HG03045 (cell line): ENCODE results near the gene CFAP251.
"Not testable (repeated sequence)": the region's sequence is repeated elsewhere in the genome, so short reads cannot be mapped to it uniquely, and the experiment has no call there.

Source experiments
- ATAC-seq: cut with Tn5 transposase; IDR thresholded peaks from one replicate; pipeline ENCODE4 v1.9.1; 2021; ENCODE audit warnings: mild to moderate bottlenecking, moderate library complexity; ENCODE audit not compliant: unreplicated experiment

Gene CFAP251

DNA sequence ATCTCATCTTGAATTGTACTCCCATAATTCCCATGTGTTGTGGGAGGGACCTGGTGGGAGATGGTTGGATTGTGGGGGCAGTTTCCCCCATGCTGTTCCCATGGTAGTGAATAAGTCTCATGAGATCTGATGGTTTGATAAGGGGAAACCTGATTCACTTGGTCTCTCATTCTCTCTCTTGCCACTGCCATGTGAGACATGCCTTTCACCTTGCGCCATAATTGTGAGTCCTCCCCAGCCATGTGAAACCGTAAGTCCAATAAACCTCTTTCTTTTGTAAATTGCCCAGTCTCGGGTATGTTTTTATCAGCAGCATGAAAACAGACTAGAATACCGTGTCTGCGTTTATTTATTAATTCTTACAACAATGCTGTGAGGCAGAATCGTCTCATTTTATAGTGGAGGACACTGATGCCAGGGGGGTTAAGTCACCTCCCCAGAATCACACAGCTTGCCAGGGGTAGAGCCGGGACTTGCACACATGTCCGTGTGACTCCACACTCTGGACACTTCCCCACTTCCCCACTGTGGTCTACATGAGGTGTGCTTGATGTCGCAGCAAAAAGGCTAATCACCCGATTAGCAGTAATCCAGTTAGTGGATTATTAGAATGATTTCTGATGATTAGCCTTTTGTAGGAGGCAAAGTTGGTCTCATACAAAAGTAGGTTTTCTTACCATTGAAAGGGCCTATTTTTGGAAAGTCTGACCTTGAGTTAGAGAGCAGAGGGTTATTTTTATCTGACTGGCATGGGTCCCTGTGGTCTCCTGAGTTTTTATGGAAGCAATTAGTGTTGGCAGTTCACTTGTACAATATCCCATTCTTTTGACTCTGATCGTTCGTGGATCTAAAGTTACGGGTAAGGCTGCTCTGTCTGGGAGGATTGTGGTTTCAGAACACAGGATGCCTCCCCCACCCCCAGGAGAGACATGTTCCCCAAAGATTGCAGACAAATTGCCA lies 55.9 kb downstream of the CFAP251 start:
- no peak for ATAC-seq

DNA sequence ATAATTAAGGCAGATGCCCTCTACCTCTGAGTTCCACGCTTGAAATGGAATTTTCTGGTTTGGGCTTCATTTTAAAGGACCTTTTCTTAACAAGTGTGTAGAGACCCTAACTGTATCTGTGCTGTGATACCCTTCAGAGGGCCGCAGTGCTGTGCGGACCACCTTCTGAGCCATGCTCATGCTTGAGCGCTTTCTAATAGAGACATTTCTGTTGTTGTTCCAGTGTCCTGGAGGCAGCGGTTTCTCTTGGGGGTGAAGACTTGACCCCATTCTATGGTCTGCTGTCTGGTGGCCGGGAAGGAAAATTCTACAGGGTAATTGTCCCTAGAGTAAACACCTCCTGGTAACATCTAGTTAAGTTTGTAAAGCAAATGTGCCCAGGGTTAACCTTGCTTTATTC lies 56.6 kb downstream of the CFAP251 start:
- no peak for ATAC-seq

DNA sequence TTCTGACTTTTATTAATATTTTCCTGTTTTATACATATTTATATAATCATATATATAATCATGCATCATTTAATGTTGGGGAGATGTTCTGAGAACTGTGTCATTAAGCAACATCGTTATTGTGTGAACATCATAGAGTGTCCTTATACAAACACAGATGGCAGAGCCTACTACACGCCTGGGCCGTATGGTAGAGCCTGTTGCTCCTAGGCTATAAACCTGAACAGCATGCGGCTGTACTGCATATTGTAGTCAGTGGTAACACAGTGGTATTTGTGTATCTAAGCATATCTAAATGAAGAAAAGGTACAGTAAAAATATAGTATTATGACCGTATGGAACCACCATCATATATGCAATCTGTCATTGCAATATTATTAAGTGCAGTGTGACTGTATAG lies 58.6 kb downstream of the CFAP251 start:
- ATAC-seq, result no peak

DNA sequence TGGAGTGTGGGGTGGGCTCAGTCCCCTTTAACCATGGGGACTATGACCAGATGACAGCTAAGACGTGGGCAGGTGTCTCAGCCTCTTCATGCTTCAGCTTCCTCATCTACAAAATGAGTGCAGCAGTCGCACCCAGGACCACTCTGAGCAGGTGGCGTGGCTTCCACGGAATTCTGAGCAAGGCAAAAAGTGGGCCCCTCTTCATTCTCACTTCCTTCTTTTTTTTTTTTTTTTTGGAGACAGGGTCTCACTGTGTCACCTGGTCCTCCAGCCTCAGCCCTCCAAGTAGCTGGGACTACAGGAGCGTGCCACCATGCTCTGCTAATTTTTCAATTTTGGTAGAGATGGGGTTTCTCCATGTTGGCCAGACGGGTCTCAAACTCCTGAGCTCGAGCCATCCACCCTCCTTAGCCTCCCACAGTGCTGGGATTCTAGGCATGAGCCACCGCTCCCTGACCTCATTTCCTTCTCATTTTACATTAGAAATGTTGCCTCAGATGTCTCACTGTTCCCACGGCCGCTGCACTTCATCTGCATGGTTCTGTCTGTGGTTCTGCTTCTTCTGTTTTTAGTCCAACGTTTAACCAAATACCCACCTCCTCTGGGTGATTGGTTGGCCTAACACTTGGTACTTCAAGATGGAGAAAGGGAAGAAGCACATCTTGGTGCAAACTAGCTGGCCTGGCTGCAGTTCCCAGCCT lies 61.9 kb downstream of the CFAP251 start:
- no peak for ATAC-seq

DNA sequence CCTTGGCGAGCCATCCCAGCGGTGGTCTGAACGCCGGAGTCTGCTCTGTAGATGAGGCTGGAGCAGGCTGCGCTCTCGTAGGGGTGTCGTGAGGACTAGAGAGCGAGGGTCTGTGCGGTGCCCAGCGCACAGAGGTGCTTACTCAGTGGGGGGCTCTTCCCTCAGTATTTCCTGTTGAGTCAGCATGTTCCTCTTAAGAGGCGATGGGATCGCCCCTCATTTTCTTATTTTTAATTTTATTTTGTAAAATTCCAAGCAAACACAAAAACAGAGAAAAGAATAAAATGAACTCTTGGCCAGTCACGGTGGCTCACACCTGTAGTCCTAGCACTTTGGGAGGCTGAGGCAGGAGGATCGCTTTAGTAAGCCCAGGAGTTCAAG lies 62.5 kb downstream of the CFAP251 start:
- ATAC-seq, result no peak

DNA sequence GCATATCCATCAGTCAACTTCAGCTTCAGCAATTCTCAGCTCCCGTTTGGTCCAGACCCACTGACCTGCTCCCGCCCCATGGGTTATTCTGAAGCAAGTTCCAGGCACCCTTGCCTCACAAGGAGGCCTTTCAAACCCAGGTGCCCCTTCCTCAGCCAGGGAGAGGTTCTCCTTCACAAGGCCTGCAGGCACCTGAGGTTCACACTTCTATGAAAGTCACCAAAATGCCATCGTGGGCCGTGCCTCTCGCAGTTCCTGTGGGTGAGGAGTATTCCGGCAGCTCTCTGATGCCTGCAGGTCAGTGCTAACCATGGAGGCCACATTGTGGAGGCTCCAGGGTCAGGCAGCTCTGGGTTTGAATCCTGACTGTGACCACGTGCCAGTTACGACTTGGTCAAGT lies 63.1 kb downstream of the CFAP251 start:
- no peak for ATAC-seq

DNA sequence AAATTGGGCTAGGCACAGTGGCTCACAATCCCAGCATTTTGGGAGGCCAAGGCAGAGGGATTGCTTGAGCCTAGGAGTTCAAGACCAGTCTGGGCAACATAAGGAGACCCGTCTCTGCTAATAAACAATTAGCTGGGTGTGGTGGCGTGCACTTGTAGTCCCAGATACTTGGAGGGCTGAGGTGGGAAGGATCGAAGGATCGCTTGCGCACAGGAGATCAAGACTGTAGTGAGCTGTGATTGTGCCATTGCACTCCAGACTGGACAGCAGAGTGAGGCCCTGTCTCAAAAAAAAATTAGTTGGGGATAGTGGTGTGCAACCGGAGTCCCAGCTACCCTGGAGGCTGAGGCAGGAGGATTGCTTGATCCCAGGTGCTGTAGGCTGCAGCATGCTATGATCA lies 64.6 kb downstream of the CFAP251 start:
- ATAC-seq, result no peak

DNA sequence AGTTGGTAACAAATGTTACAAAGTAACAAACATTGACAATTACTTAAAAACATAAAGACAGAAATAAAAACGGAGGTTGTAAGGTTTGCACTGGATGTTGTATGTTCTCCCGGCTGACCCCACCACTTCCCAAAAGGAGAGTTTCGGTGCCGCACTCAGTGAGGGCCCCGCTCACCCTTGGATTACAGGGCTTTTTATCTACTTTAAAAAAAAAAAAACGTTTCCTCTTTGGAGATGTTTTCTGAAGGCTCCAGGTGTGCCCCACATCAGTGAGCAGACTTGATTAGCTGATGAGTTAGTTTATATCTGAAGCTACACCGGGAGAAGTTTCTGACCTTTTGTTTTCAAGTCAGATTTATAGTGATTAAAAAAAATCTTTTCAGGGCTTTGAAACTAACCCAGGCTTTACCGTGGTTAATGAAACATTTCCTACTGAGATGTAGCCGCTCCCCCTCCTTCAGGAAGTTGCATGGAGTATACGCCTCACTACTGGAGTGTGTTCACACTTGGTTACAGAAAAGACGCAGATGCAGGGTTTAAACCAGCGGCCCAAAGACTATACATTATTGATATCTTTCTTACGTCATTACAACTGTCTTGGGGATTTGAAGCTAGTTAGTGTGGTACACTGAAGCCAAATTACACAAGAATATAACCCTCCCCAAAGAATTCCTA lies 65.3 kb downstream of the CFAP251 start:
- no peak for ATAC-seq

DNA sequence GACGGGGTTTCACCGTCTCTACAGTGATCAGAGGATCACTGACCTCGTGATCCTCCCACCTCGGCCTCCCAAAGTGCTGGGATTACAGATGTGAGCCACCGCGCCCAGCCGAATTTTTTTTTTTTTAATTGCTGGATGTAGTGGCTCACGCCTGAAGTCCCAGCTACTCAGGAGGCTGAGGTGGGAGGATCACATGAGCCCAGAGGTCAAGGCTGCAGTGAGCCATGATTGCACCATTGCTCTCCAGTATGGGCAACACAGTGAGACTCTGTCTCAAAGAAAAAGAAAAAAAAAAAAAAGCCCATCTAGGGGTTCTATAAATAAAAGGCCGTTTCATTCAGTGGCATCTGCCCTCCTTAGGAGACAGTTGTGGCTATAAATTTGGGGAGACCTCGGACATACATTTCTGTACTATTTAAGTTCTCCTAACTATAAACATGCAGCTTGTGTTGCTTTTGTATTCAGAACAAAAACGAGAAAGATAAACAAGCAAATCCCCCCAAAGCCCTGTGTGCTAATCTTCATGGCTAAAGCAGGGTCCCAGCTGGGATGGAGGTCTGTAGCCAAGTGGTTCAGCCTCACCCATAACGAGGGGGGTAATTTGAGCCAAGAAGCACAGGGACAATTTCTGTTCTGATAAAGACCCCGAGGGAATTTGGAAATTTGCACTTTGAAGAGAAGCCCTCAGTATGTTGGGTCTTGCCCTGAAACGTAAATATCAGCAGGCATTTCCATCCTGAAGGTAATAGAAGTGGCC lies 68.3 kb downstream of the CFAP251 start:
- ATAC-seq, result no peak

DNA sequence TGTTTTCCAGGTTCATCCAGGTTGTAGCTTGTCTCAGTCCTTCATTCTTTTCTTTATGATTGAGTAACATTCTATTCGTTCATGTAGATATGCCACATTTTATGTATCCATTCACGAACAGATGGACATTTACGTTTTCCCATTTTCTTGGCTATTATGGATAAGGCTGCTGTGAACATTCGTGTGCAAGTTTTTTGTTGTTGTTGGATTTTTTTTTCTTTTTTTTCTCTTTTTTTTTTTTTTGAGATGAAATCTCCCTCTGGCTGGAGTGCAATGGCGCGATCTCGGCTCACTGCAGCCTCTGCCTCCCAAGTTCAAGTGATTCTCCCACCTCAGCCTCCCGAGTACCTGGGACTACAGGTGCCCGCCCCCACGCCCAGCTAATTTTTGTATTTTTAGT lies 70.1 kb downstream of the CFAP251 start:
- ATAC-seq, result not testable (repeated sequence)

DNA sequence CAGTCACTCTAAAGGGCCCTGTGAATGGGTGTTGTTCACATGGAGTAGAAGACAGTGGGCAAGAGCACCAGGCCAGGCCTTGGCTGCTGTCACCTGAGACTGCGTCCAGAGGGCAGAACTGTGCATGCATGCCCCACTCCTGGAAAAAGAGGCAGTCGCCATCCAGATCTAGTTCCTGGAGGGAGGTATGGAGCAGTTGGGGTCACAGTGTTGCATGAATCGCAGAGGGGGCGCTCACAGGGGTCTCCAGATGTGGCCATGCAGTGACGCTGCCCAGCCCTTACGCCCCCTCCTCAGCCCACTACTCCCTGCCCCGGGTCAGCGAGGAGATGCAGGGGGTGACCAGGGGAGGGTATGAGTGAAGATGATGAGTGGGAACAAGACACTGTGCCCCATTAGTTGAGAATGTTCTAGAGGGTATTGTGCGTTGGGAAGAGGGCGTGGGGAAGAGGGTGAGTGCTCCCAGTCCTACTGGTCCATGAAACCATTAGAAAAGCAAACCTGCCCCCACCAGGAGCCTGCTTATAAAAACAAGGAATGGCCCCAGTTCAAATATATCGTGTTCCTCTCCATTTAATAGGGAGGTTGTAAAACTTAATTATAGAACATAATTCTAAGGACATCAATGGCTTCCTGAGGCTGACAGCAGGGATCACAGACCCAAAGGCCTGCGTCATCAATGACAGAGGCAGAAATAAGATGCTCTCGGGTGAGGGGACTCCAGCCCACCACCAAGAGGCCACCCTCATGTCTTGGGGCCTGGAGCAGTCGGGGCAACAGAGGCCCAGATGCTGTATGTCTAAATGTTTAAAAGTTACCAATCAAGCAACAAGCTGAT lies 71.1 kb downstream of the CFAP251 start:
- ATAC-seq, result no peak

DNA sequence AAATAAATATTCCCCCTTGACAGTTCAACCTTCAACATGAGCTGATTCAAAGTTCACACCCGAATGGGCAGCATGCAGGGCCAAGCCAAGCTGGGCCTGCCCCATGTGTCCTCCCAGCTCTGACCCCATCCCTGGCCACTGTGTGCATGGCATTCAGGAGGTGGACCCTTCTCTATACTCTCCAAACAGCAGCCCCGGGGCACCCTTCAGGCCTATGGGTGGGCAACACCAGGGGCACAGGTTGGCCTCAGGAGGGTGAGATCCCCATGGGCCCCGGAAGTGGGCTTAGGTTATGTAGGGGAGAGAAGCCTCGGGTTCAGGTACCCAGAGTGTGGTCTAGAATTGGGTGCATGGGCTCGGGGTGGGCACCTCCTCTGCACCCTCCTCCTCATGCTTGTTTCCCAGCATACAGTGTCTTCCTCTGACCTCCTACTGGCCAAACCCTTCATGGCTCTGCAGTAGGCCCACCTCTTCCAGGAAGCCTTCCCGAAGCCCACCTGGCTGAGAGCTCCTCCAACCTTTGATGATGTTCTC lies 71.8 kb downstream of the CFAP251 start:
- ATAC-seq, result no peak

DNA sequence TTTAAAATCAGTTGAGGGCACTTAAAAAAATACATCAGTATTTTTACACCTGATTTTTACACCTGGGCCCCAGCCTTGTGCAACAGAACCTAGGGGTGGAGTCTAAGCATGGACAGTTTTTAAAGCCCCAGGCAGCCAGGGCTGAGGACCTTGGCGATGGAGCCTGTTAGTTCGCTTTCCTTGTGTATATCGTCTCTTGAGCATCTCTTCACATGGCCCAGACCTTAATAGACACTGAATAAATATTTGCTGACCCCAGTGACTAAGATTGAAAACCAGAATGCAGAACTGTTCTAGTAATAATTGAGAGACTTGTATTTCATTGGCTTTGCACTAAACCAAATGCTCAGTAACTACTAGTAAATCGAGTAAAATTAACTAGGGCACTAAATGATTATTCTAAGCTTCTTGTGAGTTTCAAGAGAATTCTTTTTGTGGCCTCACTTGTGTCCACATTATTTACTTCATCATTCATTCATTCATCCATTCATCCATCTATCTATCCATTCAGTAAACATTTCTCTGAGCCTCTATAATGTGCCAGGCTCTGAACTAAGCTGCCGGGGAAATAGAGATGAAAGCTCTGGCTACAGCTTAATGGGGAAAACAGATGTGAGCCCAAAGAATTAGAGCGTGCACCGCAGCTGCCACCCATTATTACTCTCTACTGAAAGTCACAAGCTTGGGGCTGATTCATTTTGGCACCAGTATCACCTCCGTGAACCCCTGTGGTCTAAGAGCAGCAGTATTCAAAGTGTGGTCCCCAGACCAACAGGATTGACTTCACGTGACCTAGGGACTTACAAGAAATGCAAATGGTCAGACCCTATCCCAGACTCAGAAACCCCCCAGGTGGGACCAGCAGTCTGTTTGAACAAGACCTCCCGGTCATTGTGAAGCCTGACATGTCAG lies 72.6 kb downstream of the CFAP251 start:
- ATAC-seq, result peak; percentile 64

DNA sequence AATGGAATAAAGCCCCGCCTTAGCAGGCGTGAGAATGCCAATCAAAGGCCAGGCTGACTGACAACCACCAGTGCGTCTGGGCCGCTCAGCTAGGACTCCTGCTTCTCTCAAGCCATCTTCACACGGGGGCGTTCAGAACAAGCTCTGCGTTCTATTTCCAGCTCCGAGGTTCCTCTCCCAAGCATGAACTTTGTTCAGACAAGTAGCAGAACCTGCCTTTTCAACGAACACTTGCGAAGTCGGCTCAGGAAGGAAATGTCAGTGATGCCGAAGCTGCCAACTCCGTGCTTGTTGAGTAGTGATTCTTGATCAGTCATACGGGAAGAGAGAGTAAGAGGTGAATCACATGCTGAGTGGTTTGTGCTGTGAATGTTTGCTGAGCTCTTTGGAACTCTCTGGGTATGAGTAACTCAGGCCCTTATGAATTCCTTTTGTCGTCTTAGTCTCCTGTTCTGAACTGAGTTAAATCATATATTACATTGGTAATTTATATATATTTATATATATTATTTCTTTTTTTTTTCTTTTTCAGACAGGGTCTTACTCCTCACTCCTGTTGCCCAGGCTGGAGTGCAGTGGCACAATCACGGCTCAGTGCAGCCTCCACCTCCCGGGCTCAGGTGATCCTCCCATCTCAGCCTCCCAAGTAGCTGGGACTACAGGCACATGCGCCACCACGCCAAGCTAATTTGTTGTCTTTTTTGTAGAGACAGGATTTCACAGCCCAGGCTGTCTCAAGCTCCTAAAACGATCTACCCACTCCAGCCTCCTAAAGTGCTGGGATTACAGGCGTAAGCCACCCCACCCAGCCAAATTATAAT lies 73.9 kb downstream of the CFAP251 start:
- no peak for ATAC-seq

DNA sequence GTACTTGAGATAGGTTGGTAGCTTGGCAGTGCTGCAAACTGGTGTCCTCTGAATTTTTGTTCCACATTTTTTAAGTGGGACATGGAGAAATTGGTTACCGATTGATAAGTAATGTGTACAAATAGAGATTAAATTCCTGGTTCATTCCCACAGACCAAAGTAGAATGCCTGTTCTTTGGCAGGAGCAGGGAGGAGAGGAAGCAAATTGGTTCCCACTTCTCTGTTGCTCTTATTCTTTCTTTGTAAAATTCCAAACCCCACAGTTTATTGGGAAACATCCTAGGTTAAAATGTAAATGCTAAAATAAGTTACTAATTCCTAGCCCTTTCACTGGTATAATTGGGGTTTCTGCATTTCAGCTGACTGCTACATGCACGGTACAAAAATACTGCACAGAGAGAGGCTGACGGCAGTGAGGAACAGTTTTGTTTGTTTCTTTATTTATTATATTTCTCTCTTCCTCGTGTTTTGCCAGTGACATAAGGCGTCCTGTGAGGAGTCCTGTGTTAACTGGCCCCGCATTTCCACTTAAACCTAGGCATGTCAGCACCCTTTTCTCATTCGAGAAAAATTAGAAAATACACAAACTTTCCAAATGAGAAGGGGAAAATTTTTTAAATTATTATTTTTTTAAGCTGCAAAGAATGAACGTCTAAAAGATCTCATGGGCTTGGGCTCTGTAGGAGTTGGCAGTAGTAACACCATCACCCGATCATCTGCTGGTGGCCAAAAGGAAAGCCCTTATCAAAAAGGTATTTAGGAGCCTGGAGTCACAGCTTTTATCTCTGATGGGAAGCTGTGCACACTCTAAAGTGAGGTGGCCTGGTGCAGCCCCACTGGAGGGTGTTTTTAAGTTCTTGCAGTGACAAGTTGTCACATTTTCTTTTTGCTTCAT lies 77.9 kb downstream of the CFAP251 start:
- ATAC-seq, result no peak

DNA sequence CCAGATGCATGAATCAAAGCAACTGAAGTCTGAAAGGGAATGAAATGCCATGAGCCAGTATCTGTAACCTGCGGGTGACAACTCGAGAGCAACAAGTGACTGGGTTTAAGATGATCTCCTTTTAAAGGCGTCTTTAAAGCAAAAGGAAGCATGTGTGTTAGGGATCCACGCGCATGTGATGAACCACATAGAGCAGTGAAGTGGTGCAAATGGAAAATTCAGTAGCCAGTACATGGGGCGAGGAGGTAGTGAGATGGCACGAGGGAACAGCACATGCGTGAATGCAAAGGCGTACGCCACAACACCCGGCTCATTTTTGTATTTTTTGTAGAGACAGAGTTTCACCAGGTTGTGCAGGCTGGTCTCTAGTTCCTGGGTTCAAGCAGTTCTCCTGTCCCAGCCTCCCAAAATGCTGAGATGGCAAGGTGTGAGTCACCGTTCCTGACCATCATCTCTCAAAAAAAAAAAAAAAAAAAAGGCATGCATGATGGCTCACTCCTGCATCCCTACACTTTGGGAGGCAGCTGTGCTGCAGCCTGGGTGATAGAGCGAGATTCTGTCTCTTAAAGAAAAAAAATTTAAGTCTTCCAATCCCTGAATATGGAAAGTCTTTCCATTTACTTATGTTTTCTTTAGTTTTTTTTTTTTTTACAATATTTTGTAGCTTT lies 78.7 kb downstream of the CFAP251 start:
- ATAC-seq, result no peak
